GM06990 (cell line): Measurements from ENCODE around the gene UNC13A.

Experiments used
- DNase-seq: peaks from one replicate; pipeline ENCODE4 v3.0.0-alpha.2; 2011; ENCODE audit not compliant: insufficient read length; ENCODE audit errors: extremely low read depth
- H3K27me3 ChIP-seq: replicated peaks from 2 replicates; pipeline ENCODE4 v1.6.0; 2011; ENCODE audit warnings: low read length; ENCODE audit not compliant: control insufficient read depth, insufficient read depth
- H3K36me3 ChIP-seq: 2 replicates; pipeline ENCODE4 v1.5.1; 2011; ENCODE audit warnings: low read length; ENCODE audit not compliant: control insufficient read depth, insufficient read depth
- H3K4me3 ChIP-seq: replicated peaks from 2 replicates; pipeline ENCODE4 v1.5.1; 2011; ENCODE audit warnings: low read depth, mild to moderate bottlenecking, control low read depth, low read length
- TF ChIP-seq, protein P1 (sequence below): IDR thresholded peaks from 2 replicates; pipeline ENCODE4 v1.5.1; 2011; ENCODE audit warnings: low read length, control low read depth, mild to moderate bottlenecking, inconsistent platforms; ENCODE audit not compliant: insufficient read depth, poor library complexity, severe bottlenecking

UNC13A gene

DNA sequence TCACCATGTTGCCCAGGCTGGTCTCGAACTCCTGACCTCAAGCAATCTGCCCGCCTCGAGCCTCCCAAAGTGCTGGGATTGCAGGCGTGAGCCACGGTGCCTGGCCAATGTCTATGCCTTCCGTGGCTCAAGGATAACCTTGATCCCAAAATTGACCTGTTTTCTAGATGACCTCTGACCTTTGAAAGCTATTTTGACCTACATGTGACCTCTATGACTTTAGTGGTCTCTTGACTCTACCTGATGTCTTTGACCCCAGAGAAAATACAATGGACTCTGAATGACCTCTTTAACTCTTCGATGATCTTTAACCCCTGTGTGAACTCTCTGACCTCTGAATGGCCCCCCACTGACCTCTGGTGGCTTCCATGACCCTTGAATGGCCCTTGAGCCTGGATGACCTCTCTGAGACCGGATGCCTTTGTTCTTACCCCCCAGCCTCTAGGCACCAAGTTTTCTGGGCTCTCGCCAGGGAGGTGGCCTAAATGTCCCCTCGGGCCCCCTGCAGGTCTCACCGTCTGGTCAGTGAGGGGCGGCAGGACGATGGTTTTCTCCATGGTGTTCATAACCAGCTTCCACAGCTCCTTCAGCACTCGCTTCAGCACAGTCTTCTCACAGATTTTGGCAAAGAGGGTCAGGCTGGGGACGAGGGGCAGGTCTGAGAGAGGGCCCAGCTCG is 63.7 kb downstream of the UNC13A start:
- no peaks in the 10 kb centered on the region for H3K36me3 ChIP-seq

DNA sequence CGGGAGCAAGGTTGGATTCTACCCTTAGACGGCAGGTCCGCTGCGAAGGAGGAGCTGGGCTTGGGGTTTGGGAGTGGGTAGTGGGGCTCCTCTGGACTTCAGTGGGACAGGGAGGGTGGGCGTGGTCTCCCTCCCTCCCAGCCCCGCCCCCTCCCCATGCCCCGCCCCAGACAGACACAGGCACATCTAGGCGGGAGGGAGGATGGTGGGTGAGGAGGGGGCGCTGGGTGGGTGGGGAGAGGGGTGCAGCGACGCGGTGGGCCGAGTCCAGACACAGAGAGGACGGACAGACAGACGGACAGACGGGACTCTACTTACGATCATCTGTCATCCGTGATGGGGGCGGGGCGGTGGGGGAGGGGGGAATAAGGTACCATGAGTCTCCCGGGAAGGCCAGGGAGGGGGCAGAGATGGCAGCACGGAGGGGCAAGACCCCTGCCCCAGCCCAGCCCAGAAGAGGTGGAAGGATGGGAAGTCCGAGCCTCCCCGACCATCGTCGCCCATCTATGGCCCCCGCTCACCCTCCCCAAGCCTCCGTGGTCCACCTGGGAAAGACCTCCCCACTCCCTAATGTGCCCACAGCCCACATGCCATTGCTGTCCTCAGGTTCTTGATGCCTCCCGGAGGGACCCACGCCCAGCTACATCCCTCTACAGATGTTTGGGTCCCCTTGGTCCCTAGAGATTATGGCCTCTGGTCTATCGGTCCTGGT is 64.8 kb downstream of the UNC13A start:
- TF ChIP-seq, protein P1, sequence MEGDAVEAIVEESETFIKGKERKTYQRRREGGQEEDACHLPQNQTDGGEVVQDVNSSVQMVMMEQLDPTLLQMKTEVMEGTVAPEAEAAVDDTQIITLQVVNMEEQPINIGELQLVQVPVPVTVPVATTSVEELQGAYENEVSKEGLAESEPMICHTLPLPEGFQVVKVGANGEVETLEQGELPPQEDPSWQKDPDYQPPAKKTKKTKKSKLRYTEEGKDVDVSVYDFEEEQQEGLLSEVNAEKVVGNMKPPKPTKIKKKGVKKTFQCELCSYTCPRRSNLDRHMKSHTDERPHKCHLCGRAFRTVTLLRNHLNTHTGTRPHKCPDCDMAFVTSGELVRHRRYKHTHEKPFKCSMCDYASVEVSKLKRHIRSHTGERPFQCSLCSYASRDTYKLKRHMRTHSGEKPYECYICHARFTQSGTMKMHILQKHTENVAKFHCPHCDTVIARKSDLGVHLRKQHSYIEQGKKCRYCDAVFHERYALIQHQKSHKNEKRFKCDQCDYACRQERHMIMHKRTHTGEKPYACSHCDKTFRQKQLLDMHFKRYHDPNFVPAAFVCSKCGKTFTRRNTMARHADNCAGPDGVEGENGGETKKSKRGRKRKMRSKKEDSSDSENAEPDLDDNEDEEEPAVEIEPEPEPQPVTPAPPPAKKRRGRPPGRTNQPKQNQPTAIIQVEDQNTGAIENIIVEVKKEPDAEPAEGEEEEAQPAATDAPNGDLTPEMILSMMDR, result no peak
- DNase-seq, result no peak
- Histone ChIP-seq H3K36me3 (no peaks in the 10 kb centered on the region), H3K4me3 (no peak overlapping the region), H3K27me3 (no peaks in the 10 kb centered on the region)

More for the DNA sequence above, 63.7 kb downstream of the UNC13A start:
- H3K4me3 ChIP-seq, result no peak overlapping the region
- H3K27me3 ChIP-seq, result no peaks in the 10 kb centered on the region
- TF ChIP-seq, protein P1, result no peak
- no peak for DNase-seq

DNA sequence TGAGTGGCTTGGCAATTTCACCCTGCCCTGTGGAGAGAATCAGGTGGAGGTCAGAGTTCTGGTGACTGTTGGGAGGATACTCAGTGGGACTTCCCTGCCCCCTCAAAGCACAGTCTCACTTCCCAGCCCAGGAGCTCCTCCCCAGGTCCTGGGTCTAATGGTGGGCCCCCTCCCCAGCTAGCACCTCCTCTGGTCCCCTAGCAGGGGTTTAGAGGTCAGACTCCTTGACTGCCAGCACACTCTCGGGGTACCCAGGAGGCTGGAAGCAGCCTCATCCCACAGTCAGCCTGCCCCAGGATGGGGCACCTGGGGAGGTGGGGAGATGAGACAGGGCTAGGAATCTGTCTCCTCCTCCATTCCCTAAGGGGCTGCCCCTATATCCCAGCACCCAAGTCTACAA is 67.5 kb downstream of the UNC13A start:
- H3K36me3 ChIP-seq, result no peaks in the 10 kb centered on the region
- H3K4me3 ChIP-seq, result no peak overlapping the region
- no peak for DNase-seq
- H3K27me3 ChIP-seq, result no peaks in the 10 kb centered on the region
- TF ChIP-seq, protein P1, result no peak

DNA sequence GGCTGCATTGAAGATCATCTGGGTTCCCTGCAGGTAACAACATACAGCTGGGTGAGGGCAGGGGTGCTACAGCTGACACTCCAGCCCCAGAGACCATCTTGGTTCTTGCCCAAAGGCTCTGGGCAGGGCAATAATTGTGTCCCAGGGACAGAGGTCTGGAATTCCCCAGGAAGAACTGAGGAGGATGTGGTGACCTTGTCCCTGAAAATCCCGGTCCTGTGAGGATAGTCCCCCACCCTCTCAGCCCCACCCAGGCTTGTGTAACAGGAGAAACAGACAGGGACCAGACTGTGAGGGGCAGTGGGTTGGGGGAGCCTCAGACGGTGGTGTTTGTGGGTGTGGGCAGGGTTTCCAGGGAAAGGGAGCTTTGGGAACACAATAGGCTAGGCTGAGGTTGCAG is 69.2 kb downstream of the UNC13A start:
- TF ChIP-seq, protein P1, result no peak
- H3K36me3 ChIP-seq, result no peaks in the 10 kb centered on the region
- DNase-seq, result no peak
- no peak overlapping the region for H3K4me3 ChIP-seq
- no peaks in the 10 kb centered on the region; the same call in 1 of the 2 replicates for H3K27me3 ChIP-seq

DNA sequence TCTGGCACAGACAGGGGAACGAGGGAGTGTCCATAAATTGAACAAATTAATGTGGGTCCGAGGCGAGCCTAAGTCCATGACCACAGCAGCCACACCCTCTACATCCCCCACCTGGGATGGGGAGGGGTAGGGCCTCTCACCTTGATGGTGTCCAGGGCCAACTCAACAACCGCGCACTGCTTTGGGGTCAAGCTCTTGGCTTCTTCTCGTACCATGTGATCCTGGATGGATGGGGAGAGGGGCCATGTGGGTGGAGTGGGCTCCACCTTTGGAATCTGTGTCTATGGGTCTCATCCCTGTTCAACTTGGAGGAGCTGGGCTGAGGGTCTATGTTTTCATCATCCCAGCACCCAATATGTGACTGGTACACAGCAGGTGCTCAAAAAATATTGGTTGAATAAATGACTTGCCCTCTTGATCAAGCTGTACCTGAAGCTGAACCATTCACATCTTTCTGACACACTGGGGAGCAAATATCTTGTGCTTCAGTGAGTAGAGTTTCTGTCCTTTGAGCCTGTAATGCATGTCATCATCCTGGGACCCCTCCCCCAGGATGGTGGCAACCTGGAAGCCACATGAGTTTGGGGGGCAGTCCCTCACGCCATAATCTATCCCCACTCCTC is 69.8 kb downstream of the UNC13A start:
- no peaks in the 10 kb centered on the region; the same call in 1 of the 2 replicates for H3K27me3 ChIP-seq
- no peak for DNase-seq
- TF ChIP-seq, protein P1, result no peak
- H3K4me3 ChIP-seq, result no peak overlapping the region
- no peaks in the 10 kb centered on the region for H3K36me3 ChIP-seq
